ENCODE measurements around the gene SRPK2.

SRPK2 gene

GRCh38 chr7:105067691-105068090 lies 321.0 kb downstream of the SRPK2 start:
- no peak for DNase-seq
